ENCODE data around the gene RGL1.
A peak's percentile ranks its signal among the peaks of the same experiment; 100 is the strongest.

RGL1 gene

DNA sequence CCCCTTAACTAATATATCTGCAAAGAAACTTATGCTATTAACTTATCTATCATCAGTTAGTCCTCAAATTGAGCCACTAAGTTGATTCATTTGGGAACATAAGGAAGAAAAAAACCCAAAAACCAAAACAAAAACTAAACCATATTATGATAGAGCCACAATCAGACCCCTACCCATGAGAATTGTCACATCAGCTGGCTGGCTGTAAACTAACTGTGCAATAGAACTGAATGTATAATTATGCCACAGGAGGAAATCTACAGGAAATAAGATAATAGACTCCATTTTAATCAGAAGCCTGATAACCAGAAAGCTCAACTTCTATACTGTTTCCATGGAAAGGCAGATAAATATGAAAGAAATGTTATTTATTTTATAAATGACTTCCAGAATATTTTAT is 110.0 kb downstream of the RGL1 start:
- TF ChIP-seq, protein P1, sequence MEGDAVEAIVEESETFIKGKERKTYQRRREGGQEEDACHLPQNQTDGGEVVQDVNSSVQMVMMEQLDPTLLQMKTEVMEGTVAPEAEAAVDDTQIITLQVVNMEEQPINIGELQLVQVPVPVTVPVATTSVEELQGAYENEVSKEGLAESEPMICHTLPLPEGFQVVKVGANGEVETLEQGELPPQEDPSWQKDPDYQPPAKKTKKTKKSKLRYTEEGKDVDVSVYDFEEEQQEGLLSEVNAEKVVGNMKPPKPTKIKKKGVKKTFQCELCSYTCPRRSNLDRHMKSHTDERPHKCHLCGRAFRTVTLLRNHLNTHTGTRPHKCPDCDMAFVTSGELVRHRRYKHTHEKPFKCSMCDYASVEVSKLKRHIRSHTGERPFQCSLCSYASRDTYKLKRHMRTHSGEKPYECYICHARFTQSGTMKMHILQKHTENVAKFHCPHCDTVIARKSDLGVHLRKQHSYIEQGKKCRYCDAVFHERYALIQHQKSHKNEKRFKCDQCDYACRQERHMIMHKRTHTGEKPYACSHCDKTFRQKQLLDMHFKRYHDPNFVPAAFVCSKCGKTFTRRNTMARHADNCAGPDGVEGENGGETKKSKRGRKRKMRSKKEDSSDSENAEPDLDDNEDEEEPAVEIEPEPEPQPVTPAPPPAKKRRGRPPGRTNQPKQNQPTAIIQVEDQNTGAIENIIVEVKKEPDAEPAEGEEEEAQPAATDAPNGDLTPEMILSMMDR (IDR thresholded peaks at IDR 0.05; ENCODE audit: low read depth, low read length, poor library complexity, severe bottlenecking), result no peak
- TF ChIP-seq EZH2phosphoT487 (IDR thresholded peaks at IDR 0.05; ENCODE audit: borderline replicate concordance, low read length), result no peak
- Histone ChIP-seq H3K4me2 (ENCODE audit: low read length) (no peak overlapping the region), H3K27ac (ENCODE audit: low read depth, low read length) (no peak overlapping the region)

DNA sequence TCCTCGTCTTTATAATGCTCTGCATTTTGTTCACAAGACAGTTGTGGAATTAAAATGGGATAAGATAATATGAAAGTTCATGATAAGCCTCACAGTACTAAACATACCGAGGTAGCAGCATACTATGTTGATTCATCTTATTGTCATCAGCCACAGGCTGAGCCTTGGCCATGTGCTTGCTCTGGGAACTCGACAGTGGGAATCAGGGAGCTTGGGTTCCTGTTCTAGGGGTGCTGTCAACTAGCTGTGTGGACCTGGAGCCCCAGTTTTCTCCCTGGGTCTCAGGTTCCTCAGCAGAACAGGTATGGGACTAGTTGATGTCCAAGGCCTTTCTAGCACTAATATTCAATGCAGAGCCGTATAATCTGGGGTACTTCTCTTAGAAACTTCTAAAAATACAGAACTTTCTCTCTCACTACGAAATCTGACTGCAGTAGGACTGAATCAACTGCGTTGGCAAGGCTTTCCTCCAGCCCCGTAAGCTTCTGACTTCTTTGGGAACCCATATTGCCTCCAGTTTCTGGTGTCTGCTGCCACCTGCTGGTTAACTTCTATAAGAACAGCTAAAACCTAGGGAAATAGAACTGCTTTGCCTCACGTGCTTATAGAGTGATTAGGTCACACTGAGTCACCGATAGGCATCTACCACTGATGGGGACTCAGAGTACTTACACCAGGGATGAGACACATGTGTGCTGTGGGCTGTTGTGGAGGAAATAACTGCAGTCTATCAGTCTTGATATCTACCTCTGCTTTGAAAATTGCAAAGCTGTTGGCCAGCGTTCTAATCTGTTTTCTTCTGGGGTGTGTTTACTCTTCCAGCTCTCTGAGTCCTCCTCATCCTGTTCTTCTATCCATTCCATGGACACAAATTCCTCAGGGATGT is 110.9 kb downstream of the RGL1 start:
- no peaks in the 10 kb centered on the region for H3K79me2 ChIP-seq (ENCODE audit: control insufficient read depth, low read length)
- no peaks in the 10 kb centered on the region for H3K9me3 ChIP-seq (ENCODE audit: control insufficient read depth, insufficient read depth, low read length)
- H3F3A ChIP-seq (ENCODE audit: control insufficient read depth, insufficient read depth), result peaks cover 8% of the 10 kb centered on the region; the same call in 1 of the 2 replicates
- H3K4me2 ChIP-seq (ENCODE audit: low read length), result peak overlapping the region; percentile 15; the same call in 1 of the 2 replicates
- H3K27ac ChIP-seq (ENCODE audit: low read depth, low read length), result no peak overlapping the region
- no peak overlapping the region for H3K4me3 ChIP-seq (ENCODE audit: low read length)
- no peaks in the 10 kb centered on the region for H3K36me3 ChIP-seq (ENCODE audit: control insufficient read depth, low read length)
- TF ChIP-seq, protein P1 (IDR thresholded peaks at IDR 0.05; ENCODE audit: low read depth, low read length, poor library complexity, severe bottlenecking), result peak; percentile 70
- TF ChIP-seq EZH2phosphoT487 (IDR thresholded peaks at IDR 0.05; ENCODE audit: borderline replicate concordance, low read length), result no peak
- H4K20me1 ChIP-seq (ENCODE audit: control insufficient read depth, insufficient read depth, low read depth, low read length), result no peaks in the 10 kb centered on the region
- H3K9me2 ChIP-seq (replicated peaks; ENCODE audit: control insufficient read depth, low read length), result no peaks in the 10 kb centered on the region
- peaks cover 27% of the 10 kb centered on the region for H3K4me1 ChIP-seq (ENCODE audit: control insufficient read depth, low read length)
- no peaks in the 10 kb centered on the region; the same call in 1 of the 2 replicates for H3K27me3 ChIP-seq (ENCODE audit: control insufficient read depth, low read length)

More for the DNA sequence above, 110.0 kb downstream of the RGL1 start:
- H3F3A ChIP-seq (ENCODE audit: control insufficient read depth, insufficient read depth), result peaks cover 8% of the 10 kb centered on the region; the same call in 1 of the 2 replicates
- H3K9me2 ChIP-seq (replicated peaks; ENCODE audit: control insufficient read depth, low read length), result no peaks in the 10 kb centered on the region
- no peaks in the 10 kb centered on the region for H3K27me3 ChIP-seq (ENCODE audit: control insufficient read depth, low read length)
- peaks cover 37% of the 10 kb centered on the region for H3K4me1 ChIP-seq (ENCODE audit: control insufficient read depth, low read length)
- no peaks in the 10 kb centered on the region for H3K9me3 ChIP-seq (ENCODE audit: control insufficient read depth, insufficient read depth, low read length)
- H3K79me2 ChIP-seq (ENCODE audit: control insufficient read depth, low read length), result no peaks in the 10 kb centered on the region
- no peak overlapping the region for H3K4me3 ChIP-seq (ENCODE audit: low read length)
- H4K20me1 ChIP-seq (ENCODE audit: control insufficient read depth, insufficient read depth, low read depth, low read length), result no peaks in the 10 kb centered on the region
- no peaks in the 10 kb centered on the region for H3K36me3 ChIP-seq (ENCODE audit: control insufficient read depth, low read length)

DNA sequence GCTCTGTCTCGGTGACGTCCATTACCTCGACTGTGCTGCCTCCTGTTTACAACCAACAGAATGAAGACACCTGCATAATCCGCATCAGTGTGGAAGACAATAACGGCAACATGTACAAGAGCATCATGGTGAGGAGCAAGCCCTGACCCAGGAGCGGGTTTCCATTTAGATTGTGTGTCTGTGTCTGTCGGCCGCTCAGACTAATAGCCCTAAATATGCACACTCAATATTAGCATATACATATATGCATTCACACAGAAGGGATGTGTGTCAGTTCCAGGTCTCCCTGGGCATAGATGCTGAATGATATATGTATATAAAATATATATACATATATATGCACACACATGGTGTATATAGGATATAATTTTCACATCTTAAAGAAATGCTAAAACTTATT is 111.7 kb downstream of the RGL1 start:
- Histone ChIP-seq H3K4me1 (ENCODE audit: control insufficient read depth, low read length) (peaks cover 20% of the 10 kb centered on the region), H3K4me2 (ENCODE audit: low read length) (no peak overlapping the region), H3K9me3 (ENCODE audit: control insufficient read depth, insufficient read depth, low read length) (no peaks in the 10 kb centered on the region), H3K36me3 (ENCODE audit: control insufficient read depth, low read length) (no peaks in the 10 kb centered on the region), H3K27ac (ENCODE audit: low read depth, low read length) (no peak overlapping the region), H3K79me2 (ENCODE audit: control insufficient read depth, low read length) (no peaks in the 10 kb centered on the region), H3K27me3 (ENCODE audit: control insufficient read depth, low read length) (no peaks in the 10 kb centered on the region; the same call in 1 of the 2 replicates), H4K20me1 (ENCODE audit: control insufficient read depth, insufficient read depth, low read depth, low read length) (no peaks in the 10 kb centered on the region), H3K4me3 (ENCODE audit: low read length) (no peak overlapping the region), H3F3A (ENCODE audit: control insufficient read depth, insufficient read depth) (peaks cover 6% of the 10 kb centered on the region; the same call in 1 of the 2 replicates), H3K9me2 (replicated peaks; ENCODE audit: control insufficient read depth, low read length) (no peaks in the 10 kb centered on the region)
- TF ChIP-seq, protein P1 (IDR thresholded peaks at IDR 0.05; ENCODE audit: low read depth, low read length, poor library complexity, severe bottlenecking), result no peak

Data from DOHH2 (cell line).